Activated T-cell treated with anti-CD3 and anti-CD28 coated beads, Interleukin-2, amount 50 U/mL, for 24 hours (primary cell): ENCODE measurements around the gene TRAF7.

Source experiments
- DNase-seq: peaks from one replicate; pipeline ENCODE4 v3.0.0-alpha.2; 2020
- H3K27ac Mint-ChIP-seq: 2 replicates; pipeline ENCODE4 v1.8.0; 2020; ENCODE audit warnings: mild to moderate bottlenecking, mixed read lengths
- H3K27me3 Mint-ChIP-seq: 2 replicates; pipeline ENCODE4 v1.8.0; 2020; ENCODE audit warnings: mixed read lengths
- H3K36me3 Mint-ChIP-seq: 2 replicates; pipeline ENCODE4 v1.8.0; 2020; ENCODE audit warnings: low read depth, mixed read lengths
- H3K4me1 Mint-ChIP-seq: 2 replicates; pipeline ENCODE4 v1.8.0; 2020; ENCODE audit warnings: low read depth, mixed read lengths
- H3K4me3 Mint-ChIP-seq: 2 replicates; pipeline ENCODE4 v1.8.0; 2020; ENCODE audit warnings: mild to moderate bottlenecking, moderate library complexity, mixed read lengths
- H3K9me3 Mint-ChIP-seq: 2 replicates; pipeline ENCODE4 v1.8.0; 2020; ENCODE audit warnings: mixed read lengths

Gene TRAF7

DNA sequence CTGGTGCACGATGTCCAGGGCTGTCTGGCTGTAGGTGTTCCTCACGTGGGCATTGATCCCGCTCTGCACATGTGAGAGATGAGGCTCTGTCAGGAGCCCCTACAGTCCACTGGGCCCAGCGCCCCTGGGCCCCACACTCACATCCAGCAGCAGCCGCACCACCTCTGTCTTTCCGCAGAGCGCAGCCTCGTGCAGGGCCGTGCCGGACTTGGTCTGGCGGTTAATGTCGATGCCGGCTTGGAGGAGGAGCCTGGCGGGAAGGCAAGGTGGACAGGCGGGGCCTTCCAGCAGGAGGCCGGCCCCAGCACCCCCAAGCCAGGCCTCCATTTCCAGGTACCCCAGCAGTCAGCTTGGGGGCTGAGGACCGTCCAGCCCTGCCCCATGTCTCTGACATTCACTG is 31.6 kb downstream of the TRAF7 start:
- Mint-ChIP-seq H3K9me3 (no peaks in the 10 kb centered on the region), H3K4me1 (no peaks in the 10 kb centered on the region), H3K36me3 (no peaks in the 10 kb centered on the region), H3K27me3 (no peaks in the 10 kb centered on the region), H3K4me3 (no peak overlapping the region), H3K27ac (no peak overlapping the region)
- no peak for DNase-seq

DNA sequence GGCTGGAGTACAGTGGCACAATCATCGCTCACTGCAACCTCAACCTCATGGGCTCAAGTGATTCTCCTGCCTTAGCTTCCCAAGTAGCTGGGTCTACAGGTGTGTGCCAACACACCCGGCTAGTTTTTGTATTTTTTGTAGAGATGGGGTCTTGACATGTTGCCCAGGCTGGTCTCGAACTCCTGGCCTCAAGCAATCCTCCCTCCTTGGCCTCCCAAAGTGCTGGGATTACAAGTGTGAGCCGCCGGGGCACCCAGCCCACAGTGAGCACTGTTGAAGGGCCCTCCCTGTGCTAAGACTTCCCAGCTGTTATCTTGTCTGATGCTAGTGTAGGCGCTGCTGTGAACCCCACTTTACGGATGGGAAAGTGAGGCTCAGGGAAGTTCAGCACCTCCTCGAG is 32.8 kb downstream of the TRAF7 start:
- Mint-ChIP-seq H3K27ac (no peak overlapping the region), H3K9me3 (no peaks in the 10 kb centered on the region), H3K36me3 (no peaks in the 10 kb centered on the region), H3K27me3 (no peaks in the 10 kb centered on the region), H3K4me3 (no peak overlapping the region), H3K4me1 (no peaks in the 10 kb centered on the region)
- no peak for DNase-seq

DNA sequence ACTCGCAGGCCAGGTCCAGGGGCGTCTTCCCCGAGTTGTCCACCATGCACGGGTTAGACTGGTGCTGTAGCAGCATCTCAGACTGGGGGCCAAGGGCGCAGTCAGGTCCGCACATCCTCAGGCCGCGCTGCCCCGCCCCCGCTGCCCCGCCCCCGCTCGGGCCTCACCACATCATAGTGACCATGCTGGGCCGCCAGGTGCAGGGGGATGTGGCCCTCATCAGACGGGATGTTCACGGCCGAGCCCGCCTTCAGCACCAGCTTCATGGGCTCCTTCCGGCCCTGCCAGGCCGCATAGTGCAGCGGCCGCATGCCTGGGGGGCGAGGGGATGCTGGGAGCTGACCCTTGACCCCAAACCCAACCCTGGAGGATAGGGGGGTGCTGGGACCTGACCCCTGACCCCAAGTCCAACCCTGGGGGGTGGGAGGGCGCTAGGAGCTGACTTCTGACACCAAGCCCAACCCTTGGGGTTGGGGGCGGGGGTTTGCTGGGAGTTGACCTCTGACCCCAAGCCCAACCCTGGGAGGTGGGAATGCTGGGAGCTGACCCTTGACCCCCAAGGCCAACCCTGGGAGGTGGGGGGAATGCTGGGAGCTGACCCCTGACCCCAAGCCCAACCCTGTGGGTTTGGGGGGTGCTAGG is 33.8 kb downstream of the TRAF7 start:
- Mint-ChIP-seq H3K36me3 (no peaks in the 10 kb centered on the region), H3K27ac (no peak overlapping the region), H3K9me3 (no peaks in the 10 kb centered on the region), H3K27me3 (peaks cover 3% of the 10 kb centered on the region), H3K4me1 (no peaks in the 10 kb centered on the region), H3K4me3 (no peak overlapping the region)
- no peak for DNase-seq

DNA sequence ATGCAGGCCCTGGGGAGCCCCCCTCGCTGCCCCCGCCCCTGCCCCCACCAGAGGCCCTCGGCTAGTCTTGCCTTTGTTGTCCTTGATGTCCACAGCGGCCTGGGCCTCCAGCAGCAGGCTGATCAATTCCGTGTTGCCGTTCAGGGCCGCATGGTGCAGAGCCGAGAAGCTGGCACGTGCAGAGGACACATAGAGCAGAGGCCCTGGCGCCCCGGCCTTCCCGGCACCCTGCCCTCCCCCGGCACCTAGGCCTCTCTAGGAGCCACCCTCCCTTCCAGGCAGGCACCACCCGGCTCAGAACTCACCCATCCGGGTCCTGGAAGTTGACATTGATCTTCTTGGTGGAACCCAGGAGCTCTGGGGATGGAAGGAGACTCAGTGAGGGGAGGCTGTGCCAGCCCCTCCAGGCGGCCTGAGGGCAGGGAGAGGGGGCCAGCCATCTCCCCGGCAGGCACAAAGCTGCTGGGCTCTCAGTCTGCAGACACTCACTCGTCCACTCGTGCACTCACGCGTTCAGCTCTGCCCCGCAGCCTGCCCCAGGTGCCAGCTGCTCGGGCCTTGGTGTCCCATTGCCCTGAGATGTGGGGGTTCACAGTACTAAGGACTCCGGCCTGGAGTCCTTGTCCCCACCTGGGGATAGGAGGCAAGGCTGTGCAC is 34.5 kb downstream of the TRAF7 start:
- Mint-ChIP-seq H3K4me3 (no peak overlapping the region), H3K27me3 (peaks cover 11% of the 10 kb centered on the region), H3K9me3 (no peaks in the 10 kb centered on the region), H3K36me3 (no peaks in the 10 kb centered on the region), H3K27ac (no peak overlapping the region), H3K4me1 (peaks cover 4% of the 10 kb centered on the region)
- no peak for DNase-seq

DNA sequence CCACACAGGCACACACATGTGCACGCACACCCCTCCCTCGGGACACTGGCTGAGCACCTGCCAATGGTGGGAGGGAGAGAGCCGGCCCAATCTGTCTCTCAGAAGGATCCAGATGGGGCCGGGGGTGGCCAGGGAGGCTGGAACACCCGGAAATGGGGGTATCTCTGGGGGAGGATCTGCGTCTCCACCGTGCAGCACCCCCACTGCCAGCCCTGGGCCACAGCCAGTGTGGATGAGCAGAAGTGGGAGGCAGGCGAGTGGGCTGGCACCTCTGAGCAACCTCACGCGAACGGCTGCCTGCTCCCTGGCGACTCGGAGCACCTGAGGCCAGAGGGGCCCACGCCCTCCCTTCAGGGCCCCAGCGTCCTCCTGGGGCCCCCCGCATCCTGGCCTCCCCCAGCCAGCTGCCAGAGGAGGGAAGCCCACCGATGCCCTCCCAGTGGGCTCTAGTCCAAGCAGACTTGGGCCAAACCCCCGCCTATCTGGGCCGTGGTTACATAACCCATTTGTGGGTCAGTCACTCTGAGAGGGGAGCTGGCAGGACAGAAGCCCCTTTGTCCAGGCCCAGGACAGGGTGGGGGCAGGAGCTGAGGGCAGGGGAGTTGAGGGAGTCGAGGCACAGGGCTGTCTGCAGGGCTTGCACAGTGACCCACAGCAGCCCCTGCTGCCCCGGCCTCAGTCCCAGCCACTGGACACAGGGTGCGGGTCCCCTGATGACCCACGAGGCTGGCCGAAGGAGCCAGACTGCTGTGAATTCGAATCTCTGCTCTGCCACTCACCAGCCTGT is 35.3 kb downstream of the TRAF7 start:
- H3K27ac Mint-ChIP-seq: no peak overlapping the region
- H3K36me3 Mint-ChIP-seq: no peaks in the 10 kb centered on the region

DNA sequence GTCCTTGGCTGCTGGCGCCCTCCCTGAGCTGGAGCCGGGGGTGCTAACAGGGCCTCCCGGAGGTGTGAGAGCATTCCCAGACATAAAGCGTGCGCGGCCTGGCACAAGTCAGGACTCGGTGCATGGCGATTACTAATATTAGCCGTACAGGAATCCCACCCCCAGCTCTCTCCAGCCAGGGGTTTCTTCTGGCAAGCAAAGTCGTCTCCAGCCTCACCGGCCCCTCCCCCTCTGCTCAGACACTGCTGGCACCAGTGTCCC is 35.8 kb downstream of the TRAF7 start:
- Mint-ChIP-seq H3K36me3 (no peaks in the 10 kb centered on the region), H3K4me1 (peaks cover 6% of the 10 kb centered on the region), H3K4me3 (no peak overlapping the region), H3K9me3 (no peaks in the 10 kb centered on the region), H3K27me3 (peaks cover 16% of the 10 kb centered on the region), H3K27ac (no peak overlapping the region)
- DNase-seq: no peak

More for the DNA sequence above, 35.3 kb downstream of the TRAF7 start:
- Mint-ChIP-seq H3K4me1 (peaks cover 6% of the 10 kb centered on the region), H3K27me3 (peaks cover 16% of the 10 kb centered on the region), H3K9me3 (no peaks in the 10 kb centered on the region), H3K4me3 (no peak overlapping the region)
- DNase-seq: no peak

DNA sequence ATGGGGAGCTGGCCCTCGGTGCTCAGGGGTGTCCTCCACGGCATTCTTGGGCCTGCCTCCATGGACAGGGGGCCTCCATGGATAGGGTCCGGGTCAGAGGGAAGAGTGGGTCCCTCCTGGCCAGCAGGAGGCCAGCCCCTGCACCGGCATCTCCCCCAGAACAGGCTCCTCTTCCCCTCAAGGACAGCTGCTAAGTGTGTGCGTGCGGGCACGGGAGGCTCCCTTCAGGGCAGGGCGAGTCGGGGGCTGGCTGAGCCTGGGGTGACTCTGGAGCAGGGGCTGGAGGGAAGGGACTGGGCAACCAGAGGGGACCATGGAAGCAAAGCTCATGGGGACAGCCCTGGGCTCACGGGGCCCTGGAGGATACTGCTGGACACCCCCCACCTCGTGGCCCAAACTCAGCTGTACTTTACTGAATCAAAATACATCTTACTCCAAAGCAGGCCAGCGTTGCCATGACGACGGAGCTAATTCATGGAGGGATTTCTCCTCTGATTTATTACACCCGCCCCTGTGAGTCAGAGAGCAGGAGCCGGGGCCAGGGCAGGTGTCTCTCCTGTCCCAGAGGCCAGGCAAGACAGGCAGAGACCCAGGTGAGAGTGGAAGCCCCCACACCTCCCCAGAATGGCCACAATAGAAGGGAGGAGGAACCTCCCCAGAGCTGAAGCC is 38.7 kb downstream of the TRAF7 start:
- peaks cover 39% of the 10 kb centered on the region for H3K27me3 Mint-ChIP-seq
- H3K27ac Mint-ChIP-seq: no peak overlapping the region
- no peaks in the 10 kb centered on the region for H3K9me3 Mint-ChIP-seq
- H3K4me1 Mint-ChIP-seq: peaks cover 6% of the 10 kb centered on the region
- no peaks in the 10 kb centered on the region for H3K36me3 Mint-ChIP-seq
- H3K4me3 Mint-ChIP-seq: no peak overlapping the region
- no peak for DNase-seq

DNA sequence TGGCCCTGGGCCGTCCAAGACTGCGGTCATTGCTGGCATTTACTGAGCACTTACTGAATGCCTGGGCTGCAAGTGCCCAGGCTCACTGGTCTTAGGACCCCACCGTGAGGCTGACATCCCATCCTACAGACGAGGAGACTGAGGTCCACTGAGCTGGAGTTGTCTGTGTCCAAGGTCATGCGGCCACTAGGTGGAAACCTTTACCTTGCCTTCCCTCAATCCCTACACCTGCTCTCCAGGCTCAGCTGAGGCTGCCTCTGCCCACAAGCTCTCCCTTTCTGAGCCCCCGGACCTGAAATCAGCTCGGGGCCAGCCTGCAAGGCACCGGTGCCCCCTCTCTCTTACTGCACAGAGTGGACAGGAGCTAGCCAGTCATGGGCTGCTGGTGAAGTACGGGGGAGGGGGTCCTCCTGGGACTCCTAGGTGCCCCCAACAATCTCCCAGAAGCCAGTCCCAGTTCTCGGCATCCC is 39.3 kb downstream of the TRAF7 start:
- Mint-ChIP-seq H3K36me3 (no peaks in the 10 kb centered on the region), H3K27ac (no peak overlapping the region), H3K27me3 (peaks cover 39% of the 10 kb centered on the region), H3K4me1 (peaks cover 6% of the 10 kb centered on the region), H3K9me3 (no peaks in the 10 kb centered on the region), H3K4me3 (peak overlapping the region; percentile 31)
- DNase-seq: peak; percentile 60

DNA sequence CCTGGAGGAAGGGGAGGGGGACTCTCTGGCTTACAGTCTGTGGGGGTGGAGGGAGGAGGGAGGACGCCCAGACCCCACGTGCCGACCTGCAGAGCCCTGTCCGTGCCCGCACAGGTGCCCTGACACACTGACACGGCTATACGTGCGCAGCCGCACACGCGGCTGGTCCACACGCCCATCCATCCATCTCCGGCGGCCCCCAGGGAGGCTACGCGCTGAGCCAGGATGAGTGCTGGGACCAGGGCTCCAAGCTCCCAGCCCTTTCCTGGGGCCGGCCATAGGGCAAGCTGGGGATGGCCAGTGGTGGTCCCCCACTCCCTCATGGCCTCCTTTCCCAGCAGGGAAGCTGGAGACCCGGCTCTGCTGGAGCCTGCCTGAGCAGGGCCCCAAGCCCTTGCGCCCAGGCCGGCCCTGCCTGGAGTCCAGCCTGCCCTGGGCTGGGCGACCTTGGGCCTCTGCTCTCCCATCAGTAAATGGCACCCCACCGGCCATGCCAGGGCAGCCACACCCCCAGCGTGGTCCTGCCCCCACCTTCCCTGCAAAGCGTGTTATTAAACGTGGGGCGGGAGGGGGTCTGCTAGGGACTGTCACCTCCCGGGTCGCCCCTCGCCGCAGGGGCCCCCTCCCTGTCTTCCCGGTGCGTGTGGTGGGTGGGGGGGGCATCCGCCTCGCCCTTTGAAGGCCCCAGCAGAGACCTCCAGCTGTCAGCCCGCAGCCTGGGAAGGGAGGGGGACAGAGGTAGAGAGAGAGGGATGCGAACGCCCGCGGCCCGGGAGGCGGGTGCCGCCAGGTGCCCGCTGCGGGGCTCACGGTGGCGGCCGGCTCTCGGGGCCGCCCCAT is 40.0 kb downstream of the TRAF7 start:
- H3K27ac Mint-ChIP-seq: no peak overlapping the region
- H3K27me3 Mint-ChIP-seq: peaks cover 39% of the 10 kb centered on the region
- no peaks in the 10 kb centered on the region for H3K9me3 Mint-ChIP-seq
- no peaks in the 10 kb centered on the region for H3K36me3 Mint-ChIP-seq
- peak overlapping the region; percentile 18 for H3K4me3 Mint-ChIP-seq
- peaks cover 6% of the 10 kb centered on the region for H3K4me1 Mint-ChIP-seq
- no peak for DNase-seq

DNA sequence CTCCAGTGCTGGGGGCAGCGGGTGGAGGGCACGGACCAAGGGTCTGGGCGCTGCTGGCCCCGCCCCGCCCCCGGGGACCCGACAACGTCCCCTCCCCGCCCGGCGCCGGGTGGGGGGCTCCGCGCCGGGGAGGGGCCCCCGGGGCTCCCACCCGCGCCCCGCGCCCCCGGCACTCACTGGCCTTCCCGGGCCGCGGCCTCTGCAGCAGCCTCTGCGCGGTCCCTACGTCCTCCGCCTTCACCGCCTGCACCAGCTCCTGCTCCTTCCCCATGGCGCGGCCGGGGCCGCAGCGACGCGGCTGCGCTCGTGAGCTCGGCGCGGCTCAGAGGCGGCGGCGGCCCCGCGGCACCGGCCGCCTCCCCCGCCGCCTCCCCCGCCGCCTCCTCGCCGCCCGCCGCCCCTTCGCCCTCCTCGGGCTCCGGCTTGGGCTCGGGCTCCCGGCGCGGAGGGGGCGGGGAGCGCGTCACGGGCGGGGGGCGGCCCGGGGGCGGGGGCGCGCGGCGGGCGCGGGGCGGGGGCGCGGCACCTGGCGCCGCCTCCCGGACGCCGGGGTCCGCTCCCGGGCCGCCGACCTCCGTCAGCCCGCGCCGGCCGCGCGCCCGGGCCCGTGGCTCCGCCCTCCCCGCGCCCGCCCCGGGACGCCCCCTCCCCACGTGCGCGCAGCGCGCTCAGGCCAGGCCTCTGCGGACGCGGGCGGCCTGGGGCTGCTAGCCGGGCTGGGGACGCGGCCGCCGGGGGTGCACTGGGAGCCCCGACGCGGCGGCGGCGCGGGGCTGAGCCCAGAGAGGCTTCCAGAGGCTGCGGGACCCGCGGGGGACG is 40.8 kb downstream of the TRAF7 start, which contains the start of gene CASKIN1:
TSS of gene CASKIN1 (minus strand) at position 444 of the 819 bp plus-strand sequence. CDS start at position 271, 173 bp downstream.
- Mint-ChIP-seq H3K36me3 (no peaks in the 10 kb centered on the region), H3K4me1 (peaks cover 6% of the 10 kb centered on the region), H3K27me3 (peaks cover 39% of the 10 kb centered on the region), H3K4me3 (peak within 1 kb of the TSS; percentile 33), H3K9me3 (no peaks in the 10 kb centered on the region), H3K27ac (no peak within 1 kb of the TSS)
- no peak for DNase-seq

DNA sequence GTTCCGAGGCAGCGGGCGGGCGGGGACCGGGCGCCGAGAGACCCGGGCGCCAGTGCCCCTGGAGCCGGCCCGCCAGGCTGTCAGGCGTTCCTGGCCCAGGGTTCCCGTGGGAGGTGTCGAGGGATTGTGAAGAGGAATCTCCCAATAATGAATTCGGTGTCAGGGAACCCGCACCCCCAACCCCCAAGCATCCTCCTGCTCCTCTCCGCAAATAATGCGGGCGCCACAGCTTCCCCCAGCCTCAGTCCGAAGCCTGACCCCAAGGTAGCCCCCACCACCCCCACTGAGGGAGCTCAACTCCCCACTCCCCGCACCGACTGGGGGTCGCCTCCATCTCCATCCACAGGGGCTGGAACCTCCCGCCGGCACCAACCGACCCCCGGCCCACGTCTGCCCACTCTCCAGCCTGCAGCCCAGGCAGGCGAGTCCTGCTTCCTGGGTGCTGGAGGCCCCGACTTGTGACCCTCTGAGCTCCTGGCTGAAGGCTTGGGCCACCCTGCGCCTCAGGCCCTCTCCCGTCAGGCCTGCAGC is 41.5 kb downstream of the TRAF7 start:
- H3K27ac Mint-ChIP-seq: no peak overlapping the region
- H3K4me1 Mint-ChIP-seq: peaks cover 6% of the 10 kb centered on the region
- no peaks in the 10 kb centered on the region for H3K9me3 Mint-ChIP-seq
- H3K4me3 Mint-ChIP-seq: peak overlapping the region; percentile 33
- no peak for DNase-seq
- peaks cover 39% of the 10 kb centered on the region for H3K27me3 Mint-ChIP-seq
- no peaks in the 10 kb centered on the region for H3K36me3 Mint-ChIP-seq

DNA sequence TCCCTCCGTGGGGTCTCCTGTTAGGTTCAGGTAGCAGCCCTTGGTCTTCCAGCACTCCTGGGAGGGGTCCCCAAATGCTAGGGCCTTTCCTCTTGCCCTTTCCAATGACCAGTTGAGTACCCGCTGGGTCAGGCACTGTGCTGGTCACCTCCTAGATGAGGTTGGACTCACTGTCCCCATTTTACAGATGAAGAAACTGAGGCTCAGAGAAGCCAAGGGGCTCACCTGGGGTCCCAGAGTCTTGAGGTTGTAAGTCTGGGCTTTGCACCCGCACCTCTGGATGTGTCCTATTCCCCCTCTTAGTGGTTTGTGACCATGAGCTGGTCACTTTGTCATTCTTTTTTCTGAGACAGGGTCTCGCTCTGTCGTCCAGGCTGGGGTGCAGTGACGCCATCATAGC is 42.2 kb downstream of the TRAF7 start:
- no peaks in the 10 kb centered on the region for H3K9me3 Mint-ChIP-seq
- H3K27me3 Mint-ChIP-seq: peaks cover 39% of the 10 kb centered on the region
- no peak overlapping the region for H3K27ac Mint-ChIP-seq
- peak overlapping the region; percentile 12 for H3K4me3 Mint-ChIP-seq
- no peak for DNase-seq
- H3K4me1 Mint-ChIP-seq: peaks cover 6% of the 10 kb centered on the region
- H3K36me3 Mint-ChIP-seq: no peaks in the 10 kb centered on the region

DNA sequence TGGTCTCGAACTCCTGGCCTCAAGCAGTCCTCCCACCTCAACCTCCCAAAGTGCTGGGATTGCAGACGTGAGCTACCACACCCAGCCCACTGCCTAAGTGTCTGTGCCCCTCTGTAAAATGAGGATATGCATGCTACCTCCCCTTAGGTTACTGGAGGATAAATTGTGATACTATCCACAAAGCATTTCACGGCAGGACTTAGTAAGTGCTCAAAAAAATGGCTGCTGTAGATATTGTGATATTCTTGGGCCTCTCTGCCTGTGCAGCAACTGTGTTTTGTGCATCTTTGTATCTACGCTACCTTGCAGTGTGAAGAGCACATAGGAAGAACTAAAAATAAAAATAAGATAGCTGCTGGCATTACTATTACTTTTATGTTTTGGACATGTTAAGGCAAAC is 42.7 kb downstream of the TRAF7 start:
- no peaks in the 10 kb centered on the region for H3K36me3 Mint-ChIP-seq
- peaks cover 6% of the 10 kb centered on the region for H3K4me1 Mint-ChIP-seq
- no peaks in the 10 kb centered on the region for H3K9me3 Mint-ChIP-seq
- DNase-seq: no peak
- peaks cover 39% of the 10 kb centered on the region for H3K27me3 Mint-ChIP-seq
- no peak overlapping the region for H3K27ac Mint-ChIP-seq
- no peak overlapping the region for H3K4me3 Mint-ChIP-seq
